GM12878 (cell line): ENCODE data around the gene ATF3. TPM values are rescaled to one million over a fixed set of nuclear protein-coding genes. Genes with fewer than 3 reads are reported as not detected.
A peak's percentile ranks its signal among the peaks of the same experiment; 100 is the strongest.

Experiments used
- ATAC-seq: fragments of 200-7000 bp; cut with Tn5 transposase; 3 replicates; pipeline ENCODE4 v1.9.1; 2020; ENCODE audit warnings: mild to moderate bottlenecking, moderate library complexity
- BruUV-seq: library from RNA; stranded (reverse); fragments of 400-500 nt; replicated peaks from 2 replicates; lab custom pipeline; 2021; lab: Mats Ljungman, UMichigan
- CTCF ChIA-PET: fragments of 300-600 bp; sonication (Branson Sonifier 250); formaldehyde crosslinking; extraction: SDS; loops from one replicate; lab custom pipeline; 2021; ENCODE audit warnings: inconsistent platforms; lab: Yijun Ruan, JAX
- POLR2A ChIA-PET: fragments of 350-600 bp; formaldehyde crosslinking; extraction: SDS; loops from one replicate; lab custom pipeline; 2021; ENCODE audit warnings: inconsistent platforms; lab: Charles Lee
- RAD21 ChIA-PET: fragments of 300-600 bp; sonication (Branson Sonifier 250); formaldehyde crosslinking; loops from one replicate; lab custom pipeline; 2023; ENCODE audit warnings: antibody characterized with exemption; ENCODE audit not compliant: unreplicated experiment; lab: Charles Lee
- SMC1A ChIA-PET: fragments of 300-600 bp; sonication (Branson Sonifier 250); formaldehyde crosslinking; loops from one replicate; lab custom pipeline; 2023; ENCODE audit not compliant: unreplicated experiment, uncharacterized antibody; lab: Charles Lee
- DNase-seq: peaks from one replicate; pipeline ENCODE4 v3.0.0-alpha.2; 2011; ENCODE audit warnings: low read depth, low spot score
- FAIRE-seq: peaks from 3 replicates; lab custom pipeline; 2011; peaks lifted over from hg19 to GRCh38; lab: Jason Lieb, UNC
- H2AFZ ChIP-seq: 2 replicates; pipeline ENCODE4 v1.6.0; 2011; ENCODE audit warnings: low read depth, low read length, control low read depth; ENCODE audit not compliant: control insufficient read depth
- H3K27ac ChIP-seq: 2 replicates; pipeline ENCODE4 v1.5.1; 2011; ENCODE audit warnings: control low read depth; ENCODE audit not compliant: control insufficient read depth, insufficient read depth
- H3K27me3 ChIP-seq, 2 experiments: replicated peaks in 1 of 2; 2 replicates each; pipeline versions ENCODE4 v1.6.0 to v1.6.1; 2011; ENCODE audit warnings: low read length in 1 of 2; ENCODE audit not compliant: control insufficient read depth in 2 of 2, insufficient read depth in 2 of 2
- H3K36me3 ChIP-seq, 2 experiments: 2 replicates each; pipeline ENCODE4 v1.5.1; 2011; ENCODE audit warnings: low read length in 1 of 2; ENCODE audit not compliant: control insufficient read depth in 2 of 2, insufficient read depth in 2 of 2
- H3K4me1 ChIP-seq: 2 replicates; pipeline ENCODE4 v1.6.1; 2011; ENCODE audit warnings: mild to moderate bottlenecking, low read length, moderate library complexity, mixed read lengths; ENCODE audit not compliant: control insufficient read depth, insufficient read depth
- H3K4me2 ChIP-seq: 2 replicates; pipeline ENCODE4 v1.6.0; 2011; ENCODE audit warnings: control low read depth; ENCODE audit not compliant: control insufficient read depth, insufficient read depth
- H3K4me3 ChIP-seq: fragments of 200-600 bp; sonication (generic); 2 replicates; pipeline ENCODE4 v1.5.1; 2016
- H3K79me2 ChIP-seq: 2 replicates; pipeline ENCODE4 v1.6.0; 2011; ENCODE audit warnings: low read length; ENCODE audit not compliant: control insufficient read depth, insufficient read depth
- H3K9ac ChIP-seq: 2 replicates; pipeline ENCODE4 v1.8.0; 2011; ENCODE audit warnings: low read length, control low read depth, mixed read lengths; ENCODE audit not compliant: control insufficient read depth, insufficient read depth
- H3K9me3 ChIP-seq: replicated peaks from 3 replicates; pipeline ENCODE4 v1.5.1; 2011; ENCODE audit warnings: mild to moderate bottlenecking, low read length; ENCODE audit not compliant: control insufficient read depth, insufficient read depth
- H4K20me1 ChIP-seq: 2 replicates; pipeline ENCODE4 v1.6.0; 2011; ENCODE audit not compliant: control insufficient read depth, insufficient read depth
- POLR2A ChIP-seq: IDR thresholded peaks from 2 replicates; pipeline ENCODE4 v1.6.1; 2011; ENCODE audit warnings: low read depth, mild to moderate bottlenecking, low read length
- WGBS: methylation state at CpG from one replicate; pipeline ENCODE4 v1.1.6; 2016; ENCODE audit warnings: low lambda C conversion rate; ENCODE audit not compliant: insufficient replicate concordance, insufficient coverage; ENCODE audit errors: missing lambda C conversion rate; 5-methylcytosine and 5-hydroxymethylcytosine counted together
- in situ Hi-C: fragments of 300-500 bp; cut with MboI; formaldehyde crosslinking; loops from 9 replicates; pipeline ENCODE4 v1.14.3; 2018; ENCODE audit warnings: mixed read lengths
- intact Hi-C: fragments of 100-400 bp; cut with micrococcal nuclease; formaldehyde crosslinking; loops from one replicate; pipeline ENCODE4 v1.14.2; 2022; ENCODE audit not compliant: unreplicated experiment
- polyA plus RNA-seq, 11 experiments: library from polyadenylated mRNA; depleted of rRNA in 4 of 11; unstranded in 6 of 11; stranded (reverse) in 5 of 11; fragments of >200 nt; fragmentation: Nextera tagmentation in 4 of 11; fragmentation: Illumina TruSeq in 1 of 11; extraction: Ambion mirVana in 4 of 11; extraction: Trizol in 1 of 11; gene quantifications; 1 replicate in 1 of 11; 2 replicates in 10 of 11; pipeline versions ENCODE4 v1.2.1 to v1.2.3, GENCODE V29; 2011 to 2016; ENCODE audit warnings: inconsistent platforms in 2 of 11, missing spikeins in 2 of 11, low read depth in 1 of 11
- total RNA-seq, 4 experiments: library from RNA; depleted of rRNA in 3 of 4; stranded (reverse); fragments of >200 nt in 3 of 4; fragmentation: Illumina TruSeq in 1 of 4; extraction: Trizol in 1 of 4; gene quantifications; 2 replicates each; pipeline versions ENCODE4 v1.2.1 to v1.2.3, GENCODE V29; 2013 to 2021
- TF ChIP-seq, protein P1 (sequence below): IDR thresholded peaks from 2 replicates; pipeline ENCODE4 v1.6.1; 2012; ENCODE audit warnings: improper control_type of control experiment, low read depth, low read length; ENCODE audit not compliant: insufficient replicate concordance

The ATF3 gene
- total and polyA plus RNA-seq, 10 of the 15 experiments (the other 5 are each of a cell fraction or from before 2014, with no cell fraction given): 3.0 to 13.9 (median 8.3) TPM

DNA sequence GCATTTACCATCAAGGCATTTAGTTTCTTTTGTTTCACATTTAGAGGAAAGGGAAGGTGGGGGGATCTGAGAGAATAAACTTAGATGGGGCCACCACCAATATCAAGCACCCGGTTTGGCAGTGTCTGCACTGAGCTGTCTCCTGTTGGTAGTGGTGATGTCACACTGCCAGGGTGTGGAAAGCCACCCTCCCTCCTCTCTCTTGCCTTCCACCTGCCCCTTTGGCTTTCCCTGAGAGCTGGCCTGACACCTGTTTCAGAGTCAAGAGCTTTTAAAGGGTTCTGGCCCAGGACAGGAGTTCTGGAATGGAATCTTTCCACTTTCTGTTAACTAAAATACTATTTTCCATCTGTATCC is 13.4 kb downstream of the ATF3 start:
- no peaks in the 10 kb centered on the region for H4K20me1 ChIP-seq
- intact Hi-C loops: no loop called here
- in situ Hi-C loops: no loop called here
- ChIA-PET SMC1A (interaction anchor here (1.1 to 1.9 kb wide), 4 partner anchors 10 to 140 kb away, joined by 3 to 8 read pairs (median 5); no protein-coding TSS in a partner anchor), RAD21 (interaction anchor here (1.1 to 1.3 kb wide), 2 partner anchors 43 to 166 kb away, joined by 3 read pairs; no protein-coding TSS in a partner anchor), POLR2A (interaction anchor here (1.0 kb wide), 1 partner anchor 145 kb away, joined by 11 read pairs; no protein-coding TSS in a partner anchor), CTCF (interaction anchor here (1.4 to 2.2 kb wide), 4 partner anchors 8 to 145 kb away, joined by 4 to 11 read pairs (median 5); no protein-coding TSS in a partner anchor)
- no peak overlapping the region for H3K4me3 ChIP-seq
- ATAC-seq (peak; percentile 49), DNase-seq (no peak), FAIRE-seq (no peak)
- H3K36me3 ChIP-seq: peaks cover 2 to 12% of the 10 kb centered on the region in 2 experiments; a peak in 3 of 4 replicates
- TF ChIP-seq, protein P1, sequence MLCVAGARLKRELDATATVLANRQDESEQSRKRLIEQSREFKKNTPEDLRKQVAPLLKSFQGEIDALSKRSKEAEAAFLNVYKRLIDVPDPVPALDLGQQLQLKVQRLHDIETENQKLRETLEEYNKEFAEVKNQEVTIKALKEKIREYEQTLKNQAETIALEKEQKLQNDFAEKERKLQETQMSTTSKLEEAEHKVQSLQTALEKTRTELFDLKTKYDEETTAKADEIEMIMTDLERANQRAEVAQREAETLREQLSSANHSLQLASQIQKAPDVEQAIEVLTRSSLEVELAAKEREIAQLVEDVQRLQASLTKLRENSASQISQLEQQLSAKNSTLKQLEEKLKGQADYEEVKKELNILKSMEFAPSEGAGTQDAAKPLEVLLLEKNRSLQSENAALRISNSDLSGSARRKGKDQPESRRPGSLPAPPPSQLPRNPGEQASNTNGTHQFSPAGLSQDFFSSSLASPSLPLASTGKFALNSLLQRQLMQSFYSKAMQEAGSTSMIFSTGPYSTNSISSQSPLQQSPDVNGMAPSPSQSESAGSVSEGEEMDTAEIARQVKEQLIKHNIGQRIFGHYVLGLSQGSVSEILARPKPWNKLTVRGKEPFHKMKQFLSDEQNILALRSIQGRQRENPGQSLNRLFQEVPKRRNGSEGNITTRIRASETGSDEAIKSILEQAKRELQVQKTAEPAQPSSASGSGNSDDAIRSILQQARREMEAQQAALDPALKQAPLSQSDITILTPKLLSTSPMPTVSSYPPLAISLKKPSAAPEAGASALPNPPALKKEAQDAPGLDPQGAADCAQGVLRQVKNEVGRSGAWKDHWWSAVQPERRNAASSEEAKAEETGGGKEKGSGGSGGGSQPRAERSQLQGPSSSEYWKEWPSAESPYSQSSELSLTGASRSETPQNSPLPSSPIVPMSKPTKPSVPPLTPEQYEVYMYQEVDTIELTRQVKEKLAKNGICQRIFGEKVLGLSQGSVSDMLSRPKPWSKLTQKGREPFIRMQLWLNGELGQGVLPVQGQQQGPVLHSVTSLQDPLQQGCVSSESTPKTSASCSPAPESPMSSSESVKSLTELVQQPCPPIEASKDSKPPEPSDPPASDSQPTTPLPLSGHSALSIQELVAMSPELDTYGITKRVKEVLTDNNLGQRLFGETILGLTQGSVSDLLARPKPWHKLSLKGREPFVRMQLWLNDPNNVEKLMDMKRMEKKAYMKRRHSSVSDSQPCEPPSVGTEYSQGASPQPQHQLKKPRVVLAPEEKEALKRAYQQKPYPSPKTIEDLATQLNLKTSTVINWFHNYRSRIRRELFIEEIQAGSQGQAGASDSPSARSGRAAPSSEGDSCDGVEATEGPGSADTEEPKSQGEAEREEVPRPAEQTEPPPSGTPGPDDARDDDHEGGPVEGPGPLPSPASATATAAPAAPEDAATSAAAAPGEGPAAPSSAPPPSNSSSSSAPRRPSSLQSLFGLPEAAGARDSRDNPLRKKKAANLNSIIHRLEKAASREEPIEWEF: no peak
- TF ChIP-seq POLR2A: 0 out of 2 replicates have a peak, but pooled peaks have one; percentile 27
- no peak overlapping the region for H3K27ac ChIP-seq
- 58% methylated on average over 1 of the region's 1 CpG for WGBS
- H2AFZ ChIP-seq: no peak overlapping the region
- H3K9me3 ChIP-seq: no peaks in the 10 kb centered on the region
- H3K4me2 ChIP-seq: no peak overlapping the region
- no TSS peak for BruUV-seq
- no peaks in the 10 kb centered on the region for H3K79me2 ChIP-seq
- H3K9ac ChIP-seq: no peak overlapping the region
- no peaks in the 10 kb centered on the region for H3K27me3 ChIP-seq
- H3K4me1 ChIP-seq: no peaks in the 10 kb centered on the region
